NCI-H1930 (cell line): ENCODE data around the gene EFHC2.
"Not testable (repeated sequence)": the region's sequence is repeated elsewhere in the genome, so short reads cannot be mapped to it uniquely, and the experiment has no call there.

Experiments
- DNase-seq, 2 experiments: peaks; one replicate each; lab custom pipeline; 2025; lab: John Stamatoyannopoulos, UW

The EFHC2 gene

DNA sequence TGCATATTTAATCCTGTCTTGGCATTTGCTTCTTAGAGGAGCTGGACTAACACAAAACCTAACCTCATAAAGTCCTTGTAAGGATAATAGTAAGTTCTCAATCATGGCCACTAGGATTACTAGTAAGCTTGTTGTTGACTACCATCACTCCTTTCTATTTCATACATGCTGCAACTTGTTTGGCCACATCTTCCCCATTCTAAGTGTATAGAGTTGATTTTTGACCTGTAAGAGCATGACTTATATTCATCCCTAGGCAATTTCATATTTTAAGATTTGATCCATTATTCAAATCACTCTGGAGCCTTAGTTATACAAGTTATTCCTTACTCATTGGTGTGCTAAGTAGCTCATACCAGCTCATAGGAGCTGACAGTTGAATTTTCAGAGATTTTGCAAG, 109.4 kb downstream of the EFHC2 start:
- no peak for DNase-seq

DNA sequence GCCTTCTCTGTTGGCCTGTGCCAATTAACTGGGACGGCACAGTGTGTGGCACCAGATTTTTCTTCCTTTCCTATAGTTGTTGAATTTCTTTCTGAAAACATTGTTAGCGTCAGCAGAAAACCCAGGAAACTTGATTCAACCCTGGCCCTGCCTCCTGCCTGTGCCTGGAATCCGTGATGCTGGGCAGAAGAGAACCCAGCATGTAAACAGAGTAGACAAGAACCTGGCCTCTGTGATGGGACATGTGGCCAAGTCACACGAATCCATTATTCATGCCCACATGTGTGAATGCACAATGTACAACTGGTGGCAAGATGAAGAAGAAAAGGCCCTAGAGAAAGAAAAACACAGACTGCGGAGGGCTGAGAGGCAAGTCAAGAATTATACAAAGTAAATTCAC, 111.4 kb downstream of the EFHC2 start:
- no peak for DNase-seq

DNA sequence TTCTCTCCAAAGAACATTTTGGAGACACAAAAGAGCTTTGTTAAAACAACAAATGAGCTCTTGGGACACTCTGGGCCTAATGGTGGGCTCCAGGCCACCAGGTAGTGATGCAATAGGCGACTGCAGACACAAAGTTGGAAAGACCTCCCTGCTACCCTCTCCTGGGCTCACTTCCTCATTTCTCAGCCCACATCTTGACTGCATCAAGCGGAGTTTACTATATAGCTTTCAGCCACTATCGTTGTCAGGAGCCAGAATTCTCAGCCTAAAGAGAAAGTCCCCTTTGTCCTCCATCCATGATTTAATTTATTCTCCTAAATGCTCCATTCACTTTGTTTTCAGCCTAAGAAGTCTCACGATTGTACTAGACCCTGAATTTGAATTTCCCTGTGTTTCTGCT, 114.9 kb downstream of the EFHC2 start:
- DNase-seq, result no peak

DNA sequence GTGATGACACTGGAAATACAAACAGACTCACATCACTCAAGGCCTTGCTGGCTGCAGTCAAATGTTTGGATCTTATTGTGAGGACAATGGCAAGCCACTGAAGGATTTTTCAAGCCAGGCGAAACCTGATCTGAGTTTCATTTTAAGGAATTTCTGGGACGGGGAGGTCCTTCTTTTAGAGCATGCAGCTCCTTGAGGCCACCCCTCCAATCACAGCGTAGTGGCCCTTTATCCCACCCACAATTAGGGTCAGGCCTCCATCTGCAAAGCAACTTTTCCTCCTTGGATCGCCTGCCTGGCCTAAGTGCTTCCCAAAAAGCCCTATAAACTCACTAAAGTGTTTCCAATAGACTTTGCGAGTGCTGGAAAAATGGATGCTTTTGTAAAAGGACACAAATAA, 115.5 kb downstream of the EFHC2 start:
- no peak for DNase-seq

DNA sequence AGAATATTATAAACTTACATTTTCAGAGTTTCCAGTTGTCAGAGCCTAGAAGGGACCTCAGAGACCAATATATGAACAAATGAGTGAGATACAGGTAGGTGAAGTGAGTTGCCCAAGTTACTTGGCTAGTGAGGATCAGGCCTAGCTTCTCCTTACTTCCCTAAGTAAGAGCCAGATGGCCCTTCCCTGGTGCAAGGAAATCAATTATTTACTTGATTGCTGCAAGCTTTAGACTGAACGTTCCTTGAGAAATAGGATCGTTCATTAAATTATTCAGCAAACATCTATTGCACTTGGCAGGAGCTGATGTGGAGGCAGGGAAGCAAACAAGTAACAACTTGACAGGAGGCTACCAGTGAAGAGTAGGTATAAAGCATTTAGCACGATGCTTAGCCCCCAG, 117.8 kb downstream of the EFHC2 start:
- no peak for DNase-seq

DNA sequence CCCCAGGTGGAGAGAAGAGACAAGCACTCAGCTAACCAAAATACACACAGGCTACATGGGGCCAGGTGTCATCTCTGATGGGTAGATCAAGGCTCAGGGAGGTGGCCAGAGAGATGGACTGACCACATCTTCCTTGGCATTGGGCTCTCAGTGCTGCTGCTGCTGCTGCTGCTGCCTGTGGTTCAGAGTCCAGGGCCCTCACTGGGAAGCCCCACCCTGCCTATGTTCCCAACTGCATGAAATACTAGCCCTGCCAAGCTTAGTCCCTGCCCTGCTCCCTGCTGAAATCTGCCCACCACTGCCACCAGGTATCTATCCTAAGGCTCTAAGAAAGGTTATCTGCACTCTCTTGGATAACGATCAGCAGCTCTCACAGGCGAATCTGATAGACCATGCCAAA, 118.7 kb downstream of the EFHC2 start:
- no peak for DNase-seq

DNA sequence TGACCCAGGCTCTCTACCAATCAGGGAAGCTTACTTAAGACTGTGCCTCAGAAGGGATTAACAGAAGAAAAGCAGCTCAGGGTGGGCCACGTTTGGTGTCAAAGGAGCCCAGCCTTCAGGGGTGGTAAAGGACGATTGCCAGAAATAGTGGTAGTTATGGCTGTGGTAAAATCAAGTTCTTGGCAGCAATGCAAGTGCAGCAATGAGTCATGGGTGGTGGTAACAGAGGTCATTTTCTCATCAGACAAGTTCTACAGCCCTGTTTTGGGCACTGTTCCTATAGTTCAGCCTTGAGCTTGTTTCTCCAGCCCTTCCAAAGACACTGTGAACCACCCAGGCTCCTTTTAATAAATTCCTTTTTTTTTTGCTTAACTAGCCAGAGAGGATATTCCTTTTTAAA, 120.3 kb downstream of the EFHC2 start:
- DNase-seq, result no peak

DNA sequence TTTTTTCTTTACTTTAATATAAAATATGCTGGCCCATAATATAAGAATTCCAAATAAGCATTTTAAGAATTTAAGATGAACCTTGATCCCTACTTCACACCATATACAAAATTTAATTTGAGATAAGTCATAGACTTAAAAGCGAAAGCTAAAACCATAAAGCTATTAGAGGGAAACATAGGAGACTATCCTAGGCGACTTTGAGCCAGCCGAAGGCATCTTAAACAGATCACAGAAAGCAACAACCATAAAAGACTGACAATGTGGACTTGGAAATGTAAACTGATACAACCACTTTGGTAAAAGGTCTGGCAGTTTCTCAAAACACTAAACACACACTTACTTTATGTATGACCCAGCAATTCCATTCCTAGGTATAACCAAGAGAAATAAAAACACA, 125.0 kb downstream of the EFHC2 start:
- no peak for DNase-seq

DNA sequence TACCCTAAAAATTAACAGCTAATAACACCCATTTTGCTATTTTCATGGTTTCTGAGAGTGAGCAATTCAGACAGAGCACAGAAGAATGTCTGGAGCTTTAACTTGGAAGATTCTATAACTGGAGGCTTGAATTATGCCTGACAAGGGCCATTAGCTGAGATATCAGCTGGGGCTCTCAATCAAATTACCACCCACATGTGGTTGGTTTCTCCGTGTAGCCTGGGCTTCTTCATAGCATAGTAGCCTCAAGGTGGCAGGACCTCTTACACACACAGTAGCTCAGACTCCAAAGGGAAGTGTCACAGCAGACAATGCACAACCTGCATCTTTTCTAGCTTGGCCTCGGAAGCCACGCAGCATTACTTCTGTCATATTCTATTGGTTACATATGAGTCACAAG, 127.3 kb downstream of the EFHC2 start:
- no peak for DNase-seq

DNA sequence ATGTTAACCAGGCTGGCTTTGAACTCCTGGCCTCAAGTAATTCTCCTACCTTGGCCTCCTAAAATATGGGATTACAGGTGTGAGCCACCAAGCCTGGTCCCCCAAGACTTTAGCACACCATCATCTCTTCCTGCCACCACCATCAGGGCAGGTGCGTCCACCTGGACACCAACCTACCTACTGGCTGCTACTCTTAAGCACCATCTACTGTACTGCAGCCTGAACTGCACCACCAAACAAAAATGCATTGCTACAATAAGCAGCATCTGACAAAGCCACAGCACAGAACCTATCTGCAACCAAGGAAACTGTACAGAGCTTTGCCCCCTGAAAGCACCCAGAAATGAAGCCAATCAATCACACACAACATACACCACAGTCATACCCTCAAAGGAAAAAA, 139.7 kb downstream of the EFHC2 start:
- DNase-seq, result no peak

DNA sequence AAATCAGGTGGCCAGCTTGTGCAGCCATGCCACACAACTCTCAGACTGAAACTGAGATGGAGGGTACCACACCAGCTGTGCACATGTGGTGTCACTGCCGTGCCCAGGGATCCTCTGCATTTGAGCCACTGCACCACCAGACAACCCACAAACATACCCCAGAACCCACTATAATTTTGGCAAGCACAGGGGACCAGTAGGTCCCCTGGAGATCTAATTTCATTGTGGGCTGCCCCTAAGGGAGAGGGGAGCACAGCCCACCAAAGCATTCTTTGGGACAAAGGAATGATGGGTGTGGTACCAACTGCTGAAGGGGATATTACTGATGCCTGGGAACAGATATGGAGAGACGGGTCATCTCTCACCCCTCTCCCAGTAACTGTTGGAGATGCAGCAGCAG, 140.9 kb downstream of the EFHC2 start:
- no peak for DNase-seq

DNA sequence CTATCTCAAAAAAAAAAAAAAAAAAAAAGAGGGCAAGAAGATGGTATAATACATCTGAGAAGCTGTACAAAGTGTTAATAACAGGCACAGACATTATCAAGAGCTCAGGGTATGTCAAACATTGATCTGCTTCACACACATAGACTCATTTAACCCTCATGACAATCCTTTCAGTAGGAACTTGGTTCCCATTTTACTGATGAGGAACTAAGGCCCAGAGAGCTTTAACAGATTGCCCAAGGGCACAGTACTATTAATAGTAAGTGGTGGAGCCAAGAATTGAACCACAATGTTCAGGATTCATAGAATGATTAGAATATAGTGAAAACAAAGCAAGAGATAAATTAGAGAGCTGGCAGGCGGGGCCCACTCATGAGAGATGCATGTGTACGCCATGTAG, 154.4 kb downstream of the EFHC2 start:
- no peak for DNase-seq

DNA sequence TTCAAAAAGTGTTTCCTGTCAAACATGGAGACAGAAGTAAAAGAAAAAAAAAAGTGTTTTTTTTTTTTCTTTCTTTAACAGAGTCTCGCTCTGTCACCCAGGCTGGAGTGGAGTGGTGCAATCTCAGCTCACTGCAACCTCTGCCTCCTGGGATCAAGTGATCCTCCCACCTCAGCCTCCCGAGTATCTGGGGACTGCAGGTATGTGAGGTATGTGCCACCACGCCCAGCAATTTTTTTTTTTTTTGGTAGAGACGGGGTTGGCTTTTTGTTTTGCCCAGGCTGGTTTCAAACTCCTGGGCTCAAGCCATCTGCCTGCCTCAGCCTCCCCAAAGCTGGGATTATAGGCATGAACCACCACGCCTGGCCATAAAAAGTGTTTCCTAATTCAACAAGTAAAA, 155.6 kb downstream of the EFHC2 start:
- DNase-seq, result not testable (repeated sequence)

DNA sequence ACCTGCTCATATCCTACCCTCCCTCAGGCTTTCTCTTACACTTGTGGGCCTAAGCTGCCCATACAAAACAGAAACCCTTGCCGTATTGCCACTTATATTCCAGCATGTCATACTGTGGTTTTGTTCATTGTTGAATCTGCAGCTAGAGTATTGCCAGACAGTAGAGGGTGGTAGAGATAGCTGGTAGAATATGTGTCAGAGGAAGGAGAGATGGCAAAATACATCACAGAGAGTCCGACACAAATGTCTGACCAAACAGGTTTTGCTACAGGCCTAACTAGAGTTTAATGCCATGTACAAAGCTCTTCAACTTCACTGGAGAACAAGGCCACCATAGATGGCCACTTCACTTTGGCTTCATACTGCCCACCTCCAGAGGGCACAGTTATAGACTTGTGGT, 160.1 kb downstream of the EFHC2 start:
- DNase-seq, result no peak

DNA sequence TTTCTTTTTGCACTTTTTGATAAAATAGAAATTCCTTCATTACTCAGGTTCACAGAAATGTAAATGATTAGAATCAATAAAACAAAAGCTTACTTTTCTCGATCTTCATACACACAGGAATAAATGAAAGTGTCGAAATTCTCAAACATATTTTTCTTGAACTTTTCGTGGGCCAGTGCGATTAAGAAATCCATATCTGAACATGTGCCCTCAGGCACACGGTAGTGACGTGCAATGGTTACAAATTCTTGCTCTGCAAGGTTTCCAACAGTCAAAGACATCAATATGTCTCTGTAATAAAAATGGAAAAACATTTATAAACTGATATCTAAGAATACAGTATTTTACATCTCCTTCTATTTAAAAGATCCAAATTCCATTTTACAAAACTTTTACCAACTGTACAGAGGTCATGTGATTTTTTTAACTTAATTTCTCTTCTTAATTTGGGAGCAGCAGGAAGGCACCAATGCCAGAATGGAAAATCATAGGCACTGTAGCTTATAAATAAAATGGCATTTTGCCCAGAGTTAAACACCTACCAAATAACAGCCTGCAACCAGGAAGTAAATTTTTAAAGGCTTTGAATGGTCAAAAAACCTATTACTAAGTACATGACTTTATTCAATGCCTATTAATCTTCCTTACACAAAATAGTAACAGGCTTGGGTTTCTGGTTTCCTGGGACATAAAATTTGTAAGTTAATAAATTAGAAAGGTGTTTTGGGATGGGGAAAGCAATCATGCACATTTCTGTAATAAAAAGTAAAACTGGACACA, 165.0 kb downstream of the EFHC2 start:
- no peak for DNase-seq

DNA sequence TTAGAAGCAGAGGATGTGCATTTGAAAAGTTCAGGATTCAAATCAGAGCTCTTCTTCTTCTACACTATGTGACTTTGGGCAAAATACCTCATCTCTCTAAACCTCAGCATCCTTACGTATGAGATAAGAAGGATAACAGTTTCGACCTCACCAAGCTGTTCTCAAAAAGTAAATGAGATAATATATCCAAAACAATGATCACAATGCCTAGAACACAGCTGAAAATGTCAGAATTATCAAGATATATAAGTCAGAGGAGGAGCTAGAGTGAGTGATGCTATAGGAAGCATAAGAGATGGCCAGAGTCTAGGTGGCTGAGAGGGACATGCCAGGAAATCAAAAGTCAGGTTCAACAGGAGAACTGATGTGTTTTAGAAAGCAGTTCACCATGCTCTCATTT, 168.0 kb downstream of the EFHC2 start:
- DNase-seq, result no peak

DNA sequence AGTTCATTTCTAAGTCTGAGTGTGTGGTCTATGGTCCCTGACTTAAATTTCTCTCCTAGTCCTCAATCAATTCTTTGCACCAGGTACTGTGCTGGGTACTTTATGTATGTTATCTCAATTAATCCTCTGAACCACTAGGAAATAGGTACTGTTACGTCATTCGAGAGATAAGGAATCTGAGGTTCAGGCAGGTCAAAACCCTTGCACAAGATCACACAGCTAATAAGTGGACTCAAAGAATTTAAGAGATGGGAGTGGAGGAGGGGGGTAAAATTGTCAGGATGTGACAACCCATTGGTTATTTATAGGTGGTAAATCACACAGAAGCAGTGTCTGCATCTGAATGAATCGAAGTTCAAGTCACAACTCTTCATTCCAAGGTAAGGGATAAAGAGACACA, 169.4 kb downstream of the EFHC2 start:
- DNase-seq, result no peak

DNA sequence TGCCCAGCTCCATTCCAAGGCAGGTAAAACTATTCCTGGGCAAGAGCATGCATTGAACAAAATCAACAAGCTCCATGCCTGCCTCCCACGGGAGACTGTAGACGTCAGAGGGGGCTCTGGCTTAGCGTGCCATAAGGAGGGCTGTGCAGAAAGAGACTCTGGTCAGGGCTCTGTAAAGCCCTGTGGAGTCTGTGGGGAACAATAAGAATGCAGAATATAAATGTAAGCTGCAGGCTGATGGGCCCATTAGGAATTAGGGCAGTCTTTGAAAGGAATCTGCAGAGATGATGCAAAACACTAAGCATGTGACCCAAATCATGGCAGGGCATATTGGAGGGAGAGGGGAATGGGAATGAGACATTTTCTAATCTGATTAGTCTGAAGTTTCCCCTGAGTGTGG, 170.3 kb downstream of the EFHC2 start:
- no peak for DNase-seq

DNA sequence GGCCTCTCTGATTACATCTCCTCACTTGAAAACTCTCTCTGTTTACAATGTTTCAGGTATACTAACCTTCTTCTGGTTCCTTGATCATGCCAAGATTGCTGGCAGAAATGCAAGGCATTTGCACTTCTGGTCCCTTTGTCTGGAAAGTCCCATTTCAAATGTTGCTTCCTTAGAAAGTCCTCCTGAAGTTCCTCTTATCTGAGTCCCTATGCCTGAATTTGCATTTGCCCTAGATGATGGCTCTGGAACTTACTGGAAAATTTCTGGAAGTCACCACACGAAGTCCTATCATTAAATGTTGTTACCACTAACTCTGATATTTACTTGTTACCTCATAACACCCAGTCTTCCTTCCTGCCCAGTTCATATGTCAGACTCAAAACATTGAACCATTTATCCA, 176.4 kb downstream of the EFHC2 start:
- no peak for DNase-seq

DNA sequence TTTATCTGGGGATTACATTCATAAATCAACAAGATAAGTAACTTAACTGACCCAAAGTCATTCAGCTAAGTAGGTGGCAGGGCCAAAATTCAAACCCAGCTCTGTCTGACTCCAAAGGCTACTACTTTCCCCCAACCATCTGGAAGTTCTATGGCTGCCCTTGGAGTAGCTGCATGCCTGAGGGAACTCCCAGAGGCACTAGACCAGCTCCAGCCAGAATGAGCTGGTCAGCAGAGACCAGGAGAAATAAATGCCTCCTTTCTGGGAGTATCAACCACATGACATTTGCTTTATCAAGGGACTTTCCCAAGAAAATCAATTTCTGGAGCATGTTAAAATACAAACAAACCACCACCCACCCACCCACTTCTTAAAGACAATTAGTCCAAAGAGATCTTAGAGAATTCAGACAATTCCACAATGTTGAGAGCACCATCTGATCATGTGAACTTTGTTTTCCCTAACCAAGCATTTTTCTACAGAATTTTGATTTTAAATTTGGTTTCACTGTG, 180.5 kb downstream of the EFHC2 start:
- no peak for DNase-seq

DNA sequence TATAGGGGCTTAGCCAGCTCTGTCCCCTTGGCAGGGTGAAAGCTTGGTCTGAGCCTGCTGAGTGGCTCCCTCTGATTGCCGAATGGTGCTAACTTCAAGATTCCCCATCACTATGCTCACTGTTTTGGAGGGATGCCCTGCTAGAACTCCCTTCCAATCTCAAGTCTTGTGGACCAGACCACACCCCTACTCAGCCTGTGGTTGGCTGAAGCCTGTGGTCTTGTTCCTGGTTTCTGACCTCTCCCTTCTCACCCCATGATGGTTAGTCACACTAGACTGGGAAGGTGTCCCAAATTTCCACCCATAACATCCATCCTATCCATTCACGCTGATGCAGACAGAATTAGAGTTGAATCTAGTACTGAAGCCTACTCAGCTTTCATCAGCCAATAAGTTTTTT, 185.6 kb downstream of the EFHC2 start:
- no peak for DNase-seq

DNA sequence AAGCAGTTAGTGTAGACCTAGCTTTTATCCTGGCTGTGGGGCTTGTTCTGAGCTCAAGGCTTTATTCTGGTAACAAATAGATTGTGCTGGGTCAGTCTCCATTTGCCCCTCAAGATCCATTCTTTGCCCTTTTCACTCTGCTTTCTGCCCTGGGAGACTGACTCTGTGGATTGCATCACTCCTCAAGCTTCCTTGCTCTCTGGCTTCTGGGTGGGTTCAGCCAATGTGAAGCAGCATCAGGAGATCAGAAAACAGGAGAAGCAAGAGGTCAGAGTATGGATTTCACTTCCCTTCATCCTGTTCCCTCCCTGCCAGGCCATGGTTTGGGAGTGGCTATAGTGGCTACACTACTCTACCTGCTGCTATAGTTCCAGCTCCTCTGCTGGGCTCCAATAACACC, 186.2 kb downstream of the EFHC2 start:
- DNase-seq, result no peak

DNA sequence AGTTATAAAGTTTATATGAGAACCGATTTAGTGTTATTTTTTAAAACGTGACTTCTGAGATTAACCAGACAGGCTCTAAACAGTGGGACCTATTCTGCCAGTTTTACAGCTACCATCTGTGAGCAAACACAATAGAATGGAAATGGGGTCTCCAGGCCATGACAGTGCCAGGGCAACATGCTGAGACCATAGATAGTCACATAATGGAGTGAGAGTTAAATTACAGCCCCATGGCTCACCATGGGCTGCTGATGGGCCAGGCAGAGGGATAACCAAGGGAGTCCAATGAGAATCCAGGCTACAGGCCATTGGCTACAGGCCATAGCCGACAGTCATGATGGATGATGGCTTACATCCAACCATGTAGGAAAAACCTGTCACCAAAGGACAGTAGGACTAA, 186.7 kb downstream of the EFHC2 start:
- no peak for DNase-seq

DNA sequence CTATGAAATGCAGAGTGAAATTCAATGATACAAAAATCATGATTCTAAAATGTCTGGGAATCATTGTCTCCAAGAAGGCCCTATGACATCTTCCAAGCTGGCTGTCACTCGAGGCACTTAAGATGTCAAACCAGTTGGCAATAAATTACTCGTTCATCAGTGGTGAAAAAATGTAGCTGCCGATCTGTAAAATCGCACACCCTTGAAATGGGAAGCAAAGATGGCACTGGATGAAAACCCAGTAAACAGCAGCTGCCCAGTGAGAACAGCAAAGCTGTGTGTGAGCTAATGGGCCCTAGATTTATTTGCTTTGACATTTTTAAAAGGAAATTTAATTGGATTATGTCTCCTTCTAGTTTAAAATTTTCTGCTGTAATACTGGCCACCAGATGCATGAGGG, 188.3 kb downstream of the EFHC2 start:
- DNase-seq, result no peak
